GM12864 (cell line): ENCODE measurements around the gene FRMD4B.
"Not testable (repeated sequence)": the region's sequence is repeated elsewhere in the genome, so short reads cannot be mapped to it uniquely, and the experiment has no call there.

Experiments
- DNase-seq: peaks from one replicate; pipeline ENCODE4 v3.0.0-alpha.2; 2011; ENCODE audit warnings: low read depth
- H3K4me3 ChIP-seq: 2 replicates; pipeline ENCODE4 v1.5.1; 2011; ENCODE audit warnings: mild to moderate bottlenecking, low read depth, low read length, control low read depth
- CTCF ChIP-seq: IDR thresholded peaks from 2 replicates; pipeline ENCODE4 v1.5.1; 2011; ENCODE audit warnings: low read depth, mild to moderate bottlenecking, moderate library complexity, low read length, control low read depth, inconsistent platforms; ENCODE audit errors: missing control alignments

FRMD4B gene

GRCh38 chr3:69276884-69277283 lies 109.0 kb downstream of the FRMD4B start:
- TF ChIP-seq CTCF = no peak
- DNase-seq = no peak
- H3K4me3 ChIP-seq = no peak overlapping the region

GRCh38 chr3:69276191-69276590 lies 109.7 kb downstream of the FRMD4B start:
- DNase-seq, H3K4me3 ChIP-seq: not testable (repeated sequence)

- DNase-seq = no peak
- no peak for TF ChIP-seq CTCF
- H3K4me3 ChIP-seq = no peak overlapping the region
These were observed 112.0 kb downstream of the FRMD4B start for GRCh38 chr3:69273896-69274295.

- DNase-seq = no peak
- H3K4me3 ChIP-seq = no peak overlapping the region
- TF ChIP-seq CTCF = no peak
These were observed 113.3 kb downstream of the FRMD4B start for GRCh38 chr3:69272556-69272955.

- H3K4me3 ChIP-seq = no peak overlapping the region
- TF ChIP-seq CTCF = no peak
- no peak for DNase-seq
These were observed 114.8 kb downstream of the FRMD4B start for GRCh38 chr3:69271098-69271497.

GRCh38 chr3:69266585-69266984 lies 119.3 kb downstream of the FRMD4B start:
- TF ChIP-seq CTCF = no peak
- no peak for DNase-seq
- H3K4me3 ChIP-seq = no peak overlapping the region

- not testable (repeated sequence) for H3K4me3 ChIP-seq, DNase-seq
These were observed 119.8 kb downstream of the FRMD4B start for GRCh38 chr3:69266071-69266470.

- not testable (repeated sequence) for H3K4me3 ChIP-seq, DNase-seq
These were observed 125.0 kb downstream of the FRMD4B start for GRCh38 chr3:69260843-69261405.
